GM18873 (cell line): Measurements from ENCODE around the gene FOXK1.

Experiments used
- ATAC-seq: cut with Tn5 transposase; IDR thresholded peaks from one replicate; pipeline ENCODE4 v1.9.1; 2021; ENCODE audit warnings: mild to moderate bottlenecking, moderate library complexity, moderate number of reproducible peaks; ENCODE audit not compliant: unreplicated experiment, low FRiP score

FOXK1 gene

GRCh38 chr7:4762121-4763055 lies 80.3 kb downstream of the FOXK1 start:
- no peak for ATAC-seq

GRCh38 chr7:4763091-4763793 lies 81.1 kb downstream of the FOXK1 start:
- ATAC-seq: no peak

- ATAC-seq: no peak
Observed at GRCh38 chr7:4763794-4764185, 81.7 kb downstream of the FOXK1 start.

- ATAC-seq: no peak
Observed at GRCh38 chr7:4764402-4765007, 82.4 kb downstream of the FOXK1 start.

- ATAC-seq: no peak
Observed at GRCh38 chr7:4765776-4766490, 83.8 kb downstream of the FOXK1 start.

- no peak for ATAC-seq
Observed at GRCh38 chr7:4766666-4767519, 84.8 kb downstream of the FOXK1 start.

GRCh38 chr7:4768597-4769569 lies 86.8 kb downstream of the FOXK1 start:
- no peak for ATAC-seq

- no peak for ATAC-seq
Observed at GRCh38 chr7:4769761-4770160, 87.7 kb downstream of the FOXK1 start.

- ATAC-seq: no peak
Observed at GRCh38 chr7:4770886-4771285, 88.8 kb downstream of the FOXK1 start.

- ATAC-seq: no peak
Observed at GRCh38 chr7:4771737-4772136, 89.6 kb downstream of the FOXK1 start.

- no peak for ATAC-seq
Observed at GRCh38 chr7:4772306-4772705, 90.2 kb downstream of the FOXK1 start.

GRCh38 chr7:4774007-4774406 lies 91.9 kb downstream of the FOXK1 start:
- no peak for ATAC-seq

- ATAC-seq: peak; percentile 15
Observed at GRCh38 chr7:4774658-4775249, 92.7 kb downstream of the FOXK1 start.

- peak; percentile 79 for ATAC-seq
Observed at GRCh38 chr7:4775250-4775847, 93.3 kb downstream of the FOXK1 start, which contains the start of gene AP5Z1. AP5Z1 (plus strand) TSS chr7:4775623; CDS start chr7:4775716, 93 bp downstream.

GRCh38 chr7:4775848-4776623 lies 93.9 kb downstream of the FOXK1 start:
- ATAC-seq: peak; percentile 2

GRCh38 chr7:4779118-4779517 lies 97.0 kb downstream of the FOXK1 start:
- ATAC-seq: no peak
